Measurements from ENCODE around the gene PHF24. TPM values are rescaled to one million over a fixed set of nuclear protein-coding genes. Genes with fewer than 3 reads are reported as not detected.

PHF24 gene
- total and polyA plus RNA-seq, 2 of the 4 experiments (the other 2 are of a cell fraction), result 0.02 TPM; not detected in 1

DNA sequence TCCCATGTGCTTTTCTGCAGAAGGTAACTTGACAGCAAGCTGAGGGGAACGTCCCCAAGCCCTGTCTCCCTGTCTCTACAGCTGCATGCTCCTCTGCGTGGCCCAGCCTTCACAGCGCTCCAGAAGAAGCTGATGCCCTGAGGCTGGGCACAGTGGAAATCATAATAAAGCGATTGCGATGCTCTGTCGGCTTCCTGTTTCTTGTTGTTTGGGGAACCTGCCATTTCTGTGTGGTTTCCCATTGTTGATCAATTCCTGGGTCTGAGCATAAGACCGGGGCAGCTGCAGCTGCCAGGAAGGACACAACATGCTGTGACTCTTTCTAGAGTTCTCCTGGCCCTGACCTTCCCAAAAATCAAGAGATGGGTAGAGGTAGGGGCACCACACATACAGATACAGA lies 24.3 kb downstream of the PHF24 start:
- DNase-seq, result no peak
- H2BK5ac ChIP-seq (ENCODE audit: low read depth, low read length, poor library complexity, severe bottlenecking), result no peak overlapping the region
- intact Hi-C loops (cut with micrococcal nuclease) (no loop called here), in situ Hi-C loops (cut with MboI; ENCODE audit: low sequenced_read_pairs) (no loop called here), dilution Hi-C loops (cut with HindIII; ENCODE audit: low sequenced_read_pairs, unreplicated experiment) (no loop called here)
- no peak overlapping the region for H3K4me2 ChIP-seq (ENCODE audit: low read depth, low read length)
- ChIA-PET POLR2A (ENCODE audit: unreplicated experiment) (no interaction called here), CTCF (interaction anchor here (1.9 kb wide), 1 partner anchor 83 kb away, joined by 5 read pairs; no protein-coding TSS in a partner anchor)
- no peak overlapping the region for H2BK15ac ChIP-seq (ENCODE audit: low read depth, low read length)
- H2AK5ac ChIP-seq (ENCODE audit: low read depth, low read length), result no peak overlapping the region
- H3K14ac ChIP-seq (replicated peaks; ENCODE audit: low read depth, low read length), result no peak overlapping the region
- H4K20me1 ChIP-seq (ENCODE audit: insufficient read depth, low read length), result no peaks in the 10 kb centered on the region
- H2BK120ac ChIP-seq (ENCODE audit: low read depth, low read length), result no peak overlapping the region
- H3K9ac ChIP-seq (ENCODE audit: low read depth, low read length), result no peak overlapping the region
- no peak overlapping the region for H3K27ac ChIP-seq (ENCODE audit: insufficient read depth, low read length)
- H3K4me3 ChIP-seq (ENCODE audit: insufficient read depth, low read depth, low read length), result no peak overlapping the region
- no peak for ATAC-seq (ENCODE audit: low read depth)
- H3K79me1 ChIP-seq (ENCODE audit: low read depth in 1 of 2, low read length in 2 of 2), result no peaks in the 10 kb centered on the region
- no peak overlapping the region for H4K8ac ChIP-seq (ENCODE audit: low read depth in 2 of 2, low read length in 2 of 2)
- WGBS, 2 experiments (ENCODE audit: extremely low coverage in 2 of 2, insufficient read length in 1 of 2), result 13% methylated on average over 3 of the region's 7 CpGs; no CpG with 5 or more reads in 1 of the 2 experiments
- H2AFZ ChIP-seq (replicated peaks; ENCODE audit: low read length, poor library complexity), result no peak overlapping the region
- H3K18ac ChIP-seq (ENCODE audit: low read depth, low read length), result no peak overlapping the region
- no peak overlapping the region for H2AK9ac ChIP-seq (replicated peaks; ENCODE audit: low read depth, low read length, poor library complexity)
- H4K5ac ChIP-seq (ENCODE audit: low read depth, low read length), result no peak overlapping the region
- H3K36me3 ChIP-seq (ENCODE audit: control insufficient read depth, insufficient read depth, low read length), result no peaks in the 10 kb centered on the region
- no peak for TF ChIP-seq ELK1 (IDR thresholded peaks at IDR 0.05; ENCODE audit: borderline replicate concordance, low read depth, low read length)
- TF ChIP-seq RFX5 (IDR thresholded peaks at IDR 0.05; ENCODE audit: low read depth, low read length), result no peak
- no peak for TF ChIP-seq POLR2A (IDR thresholded peaks at IDR 0.05; ENCODE audit: low read depth, low read length)
- TF ChIP-seq CTCF (conservative IDR thresholded peaks at IDR 0.05; ENCODE audit: low read depth, low read length), result no peak
- TF ChIP-seq USF2 (IDR thresholded peaks at IDR 0.05; ENCODE audit: low read depth, low read length), result no peak
- no peak for TF ChIP-seq RAD21 (IDR thresholded peaks at IDR 0.05; ENCODE audit: low read length)
- TF ChIP-seq MAFK (IDR thresholded peaks at IDR 0.05; ENCODE audit: low read depth, low read length), result no peak
- no peak for TF ChIP-seq BHLHE40 (IDR thresholded peaks at IDR 0.05; ENCODE audit: low read depth, low read length)
- no peak for TF ChIP-seq MXI1 (IDR thresholded peaks at IDR 0.05; ENCODE audit: borderline replicate concordance, low read depth, low read length)
- TF ChIP-seq RCOR1 (IDR thresholded peaks at IDR 0.05; ENCODE audit: insufficient replicate concordance, low read length), result no peak
- TF ChIP-seq CEBPB (IDR thresholded peaks at IDR 0.05; ENCODE audit: low read depth, low read length), result no peak
- TF ChIP-seq FOS (IDR thresholded peaks at IDR 0.05; ENCODE audit: low read depth, low read length), result no peak
- TF ChIP-seq SMC3 (IDR thresholded peaks at IDR 0.05; ENCODE audit: low read depth, low read length), result no peak
- TF ChIP-seq MAZ (IDR thresholded peaks at IDR 0.05; ENCODE audit: borderline replicate concordance, low read depth, low read length), result no peak
- TF ChIP-seq NFE2L2 (IDR thresholded peaks at IDR 0.05; ENCODE audit: low read depth, low read length), result no peak
- TF ChIP-seq CHD1 (IDR thresholded peaks at IDR 0.05; ENCODE audit: low read depth, low read length), result no peak
- no peak overlapping the region for H3K23ac ChIP-seq (ENCODE audit: low read depth, low read length)
- no peak overlapping the region for H4K91ac ChIP-seq (ENCODE audit: insufficient read depth, low read depth, low read length)
- no peaks in the 10 kb centered on the region for H3K4me1 ChIP-seq (ENCODE audit: control insufficient read depth, insufficient read depth, low read length)
- no peak overlapping the region for H3K56ac ChIP-seq (ENCODE audit: extremely low read depth, insufficient read depth, low read length)
- peaks cover 29% of the 10 kb centered on the region for H3K27me3 ChIP-seq (ENCODE audit: control insufficient read depth, insufficient read depth, low read length)
- 0 out of 2 replicates have a peak, but pooled peaks cover 3% of the 10 kb centered on the region for H3K9me1 ChIP-seq (ENCODE audit: insufficient read depth, low read length)
- H3K9me3 ChIP-seq (ENCODE audit: control insufficient read depth, insufficient read depth, low read length), result no peaks in the 10 kb centered on the region
- BruUV-seq (replicated peaks), result no TSS peak
- H3K4ac ChIP-seq (ENCODE audit: low read depth, low read length), result no peak overlapping the region
- no peak overlapping the region for H2BK20ac ChIP-seq (ENCODE audit: low read depth, low read length)
